ENCODE results near the gene DNASE1.

GRCh38 chr16:3665508-3665907 lies 11.0 kb downstream of the DNASE1 start:
- TF ChIP-seq POLR2AphosphoS5 (IDR thresholded peaks at IDR 0.05) (no peak), REST (IDR thresholded peaks at IDR 0.05; ENCODE audit: borderline replicate concordance) (no peak), EZH2 (IDR thresholded peaks at IDR 0.05; ENCODE audit: borderline replicate concordance, insufficient read depth, low read length, poor library complexity, severe bottlenecking) (no peak), CTCF (IDR thresholded peaks at IDR 0.05; ENCODE audit: poor library complexity, severe bottlenecking) (no peak), TAF1 (IDR thresholded peaks at IDR 0.05; ENCODE audit: low read depth) (no peak)

Measured in neural cell (in vitro differentiated cells).